ENCODE data around the gene MEOX1.
A peak's percentile ranks its signal among the peaks of the same experiment; 100 is the strongest.

- TF ChIP-seq SIN3A (IDR thresholded peaks at IDR 0.05; ENCODE audit: borderline replicate concordance, low read depth, low read length) (no peak), POLR2AphosphoS2 (IDR thresholded peaks at IDR 0.05; ENCODE audit: low read depth, low read length) (no peak), CTCF (CRISPR knock-in tag; IDR thresholded peaks at IDR 0.05) (peak; percentile 35), ZNF646 (CRISPR knock-in tag; IDR thresholded peaks at IDR 0.05) (no peak), ZBTB40 (IDR thresholded peaks at IDR 0.05) (no peak), ZBTB40 (CRISPR knock-in tag; IDR thresholded peaks at IDR 0.05) (no peak), MYC (CRISPR knock-in tag; IDR thresholded peaks at IDR 0.05; ENCODE audit: borderline replicate concordance) (no peak), EZH2 (conservative IDR thresholded peaks at IDR 0.05; ENCODE audit: low read depth, low read length) (no peak), RNF2 (conservative IDR thresholded peaks at IDR 0.05; ENCODE audit: low read depth) (no peak), ZNF563 (CRISPR knock-in tag; IDR thresholded peaks at IDR 0.05) (no peak), MEIS2 (CRISPR knock-in tag; IDR thresholded peaks at IDR 0.05) (no peak), MATR3 (CRISPR knock-in tag; IDR thresholded peaks at IDR 0.05) (no peak), THAP7 (CRISPR knock-in tag; IDR thresholded peaks at IDR 0.05) (no peak), ZNF460 (CRISPR knock-in tag; IDR thresholded peaks at IDR 0.05; ENCODE audit: borderline replicate concordance) (no peak)
Measured at GRCh38 chr17:43680461-43680860, 18.7 kb upstream of the MEOX1 start.
